Kidney (tissue), 14 donors: ENCODE measurements around the gene SNRNP70. TPM values are rescaled to one million over a fixed set of nuclear protein-coding genes. Genes with fewer than 3 reads are reported as not detected.
A peak's percentile ranks its signal among the peaks of the same experiment; 100 is the strongest.

Experiments used
- DNase-seq, 5 donors: peaks; one replicate each; pipeline ENCODE4 v3.0.0-alpha.2; 2013 to 2020
- FAIRE-seq: peaks from 2 replicates; lab custom pipeline; 2012; peaks lifted over from hg19 to GRCh38; lab: Jason Lieb, UNC
- H3K27ac ChIP-seq, 2 donors: one replicate each; pipeline ENCODE4 v1.7.0; 2013; ENCODE audit warnings: low read depth in 2 of 2, low read length in 2 of 2, inconsistent platforms in 1 of 2
- H3K27me3 ChIP-seq: one replicate; pipeline ENCODE4 v1.7.1; 2013; ENCODE audit warnings: low read length, inconsistent platforms; ENCODE audit not compliant: control insufficient read depth, insufficient read depth
- H3K36me3 ChIP-seq, 3 donors: one replicate each; pipeline versions ENCODE4 v1.7.0 to v1.7.1; 2013; ENCODE audit warnings: low read length in 3 of 3, control low read depth in 1 of 3, inconsistent platforms in 1 of 3; ENCODE audit not compliant: insufficient read depth in 3 of 3, control insufficient read depth in 2 of 3
- H3K4me1 ChIP-seq, 3 donors: one replicate each; pipeline versions ENCODE4 v1.7.0 to v1.7.1; 2013; ENCODE audit warnings: low read length in 3 of 3, inconsistent platforms in 1 of 3, low read depth in 1 of 3; ENCODE audit not compliant: control insufficient read depth in 2 of 3, insufficient read depth in 2 of 3
- H3K4me3 ChIP-seq, 3 donors: one replicate each; pipeline versions ENCODE4 v1.7.0 to v1.8.1; 2013; ENCODE audit warnings: low read length in 3 of 3, control low read depth in 1 of 3, inconsistent platforms in 1 of 3
- H3K9ac ChIP-seq, 3 donors: one replicate each; pipeline versions ENCODE4 v1.7.0 to v1.7.1; 2013; ENCODE audit warnings: low read length in 3 of 3, control low read depth in 1 of 3, inconsistent platforms in 1 of 3
- H3K9me3 ChIP-seq, 3 donors: one replicate each; pipeline versions ENCODE4 v1.7.0 to v1.7.1; 2013; ENCODE audit warnings: low read length in 3 of 3, control low read depth in 1 of 3, inconsistent platforms in 1 of 3; ENCODE audit not compliant: control insufficient read depth in 2 of 3, insufficient read depth in 1 of 3
- intact Hi-C: fragments of 100-400 bp; cut with DNase I; formaldehyde crosslinking; loops from one replicate; pipeline ENCODE4 v1.11.1; 2022
- polyA plus RNA-seq: library from polyadenylated mRNA; stranded (reverse); fragments of 350-450 nt; fragmentation: Illumina TruSeq; extraction: RNeasy Lipid Tissue Mini Kit (QIAGEN cat#74804); gene quantifications from one replicate; pipeline ENCODE4 v1.2.3, GENCODE V29; 2014; ENCODE audit warnings: low read depth, low replicate concordance; ENCODE audit not compliant: insufficient read depth
- total RNA-seq: library from RNA; stranded (reverse); fragmentation: NEBNext Ultra II Directional; extraction: Animal tissue kit (Norgen Biotek cat#: 25700); gene quantifications from one replicate; pipeline ENCODE4 v1.2.1, GENCODE V29; 2021
- TF ChIP-seq, protein P1 (sequence below): IDR thresholded peaks from 3 replicates; pipeline ENCODE4 v1.5.1; 2012; ENCODE audit warnings: mild to moderate bottlenecking, moderate library complexity, borderline replicate concordance; ENCODE audit not compliant: insufficient read depth; ENCODE audit errors: extremely low read depth
- donor health status: control.
- donor health status: control.
- donor health status: control.
- donor health status: control.
- donor health status: control.
- donor health status: DM: yes; HTN: yes; CAD: no.
- donor health status: Normal renal cell carcinoma (clear cell type).

SNRNP70 gene
- total and polyA plus RNA-seq, 2 donors from 2014 or later, result 144 to 203 TPM

DNA sequence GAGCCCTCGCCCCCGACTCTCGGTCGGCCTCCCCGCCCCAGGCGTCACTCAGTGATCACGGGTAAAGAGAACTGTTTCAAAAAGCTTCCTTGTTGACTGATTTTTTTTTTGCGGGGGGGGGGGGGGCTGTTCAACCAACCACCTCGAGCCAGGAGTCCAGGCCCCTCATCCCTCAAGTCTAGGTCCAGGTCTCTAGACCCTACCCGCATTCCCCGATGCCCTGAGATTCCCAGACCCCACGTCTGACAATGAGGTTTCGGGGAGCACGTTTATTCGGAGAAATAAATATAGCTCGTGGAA is 65.6 kb downstream of the SNRNP70 start:
- peak overlapping the region; percentile 83 to 89 for H3K27ac ChIP-seq
- no peaks in the 10 kb centered on the region for H3K9me3 ChIP-seq
- TF ChIP-seq, protein P1, sequence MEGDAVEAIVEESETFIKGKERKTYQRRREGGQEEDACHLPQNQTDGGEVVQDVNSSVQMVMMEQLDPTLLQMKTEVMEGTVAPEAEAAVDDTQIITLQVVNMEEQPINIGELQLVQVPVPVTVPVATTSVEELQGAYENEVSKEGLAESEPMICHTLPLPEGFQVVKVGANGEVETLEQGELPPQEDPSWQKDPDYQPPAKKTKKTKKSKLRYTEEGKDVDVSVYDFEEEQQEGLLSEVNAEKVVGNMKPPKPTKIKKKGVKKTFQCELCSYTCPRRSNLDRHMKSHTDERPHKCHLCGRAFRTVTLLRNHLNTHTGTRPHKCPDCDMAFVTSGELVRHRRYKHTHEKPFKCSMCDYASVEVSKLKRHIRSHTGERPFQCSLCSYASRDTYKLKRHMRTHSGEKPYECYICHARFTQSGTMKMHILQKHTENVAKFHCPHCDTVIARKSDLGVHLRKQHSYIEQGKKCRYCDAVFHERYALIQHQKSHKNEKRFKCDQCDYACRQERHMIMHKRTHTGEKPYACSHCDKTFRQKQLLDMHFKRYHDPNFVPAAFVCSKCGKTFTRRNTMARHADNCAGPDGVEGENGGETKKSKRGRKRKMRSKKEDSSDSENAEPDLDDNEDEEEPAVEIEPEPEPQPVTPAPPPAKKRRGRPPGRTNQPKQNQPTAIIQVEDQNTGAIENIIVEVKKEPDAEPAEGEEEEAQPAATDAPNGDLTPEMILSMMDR, result no peak
- H3K4me1 ChIP-seq, result peaks cover 0 to 27% (median 0%) of the 10 kb centered on the region in 3 donors
- H3K4me3 ChIP-seq, result peak overlapping the region; percentile 18 to 89 (median 55)
- intact Hi-C loops, result no loop called here
- no peaks in the 10 kb centered on the region for H3K36me3 ChIP-seq
- no peak for FAIRE-seq
- no peaks in the 10 kb centered on the region for H3K27me3 ChIP-seq
- DNase-seq, result no peak
- peak overlapping the region in 1 of 3 donors; percentile 85 for H3K9ac ChIP-seq

DNA sequence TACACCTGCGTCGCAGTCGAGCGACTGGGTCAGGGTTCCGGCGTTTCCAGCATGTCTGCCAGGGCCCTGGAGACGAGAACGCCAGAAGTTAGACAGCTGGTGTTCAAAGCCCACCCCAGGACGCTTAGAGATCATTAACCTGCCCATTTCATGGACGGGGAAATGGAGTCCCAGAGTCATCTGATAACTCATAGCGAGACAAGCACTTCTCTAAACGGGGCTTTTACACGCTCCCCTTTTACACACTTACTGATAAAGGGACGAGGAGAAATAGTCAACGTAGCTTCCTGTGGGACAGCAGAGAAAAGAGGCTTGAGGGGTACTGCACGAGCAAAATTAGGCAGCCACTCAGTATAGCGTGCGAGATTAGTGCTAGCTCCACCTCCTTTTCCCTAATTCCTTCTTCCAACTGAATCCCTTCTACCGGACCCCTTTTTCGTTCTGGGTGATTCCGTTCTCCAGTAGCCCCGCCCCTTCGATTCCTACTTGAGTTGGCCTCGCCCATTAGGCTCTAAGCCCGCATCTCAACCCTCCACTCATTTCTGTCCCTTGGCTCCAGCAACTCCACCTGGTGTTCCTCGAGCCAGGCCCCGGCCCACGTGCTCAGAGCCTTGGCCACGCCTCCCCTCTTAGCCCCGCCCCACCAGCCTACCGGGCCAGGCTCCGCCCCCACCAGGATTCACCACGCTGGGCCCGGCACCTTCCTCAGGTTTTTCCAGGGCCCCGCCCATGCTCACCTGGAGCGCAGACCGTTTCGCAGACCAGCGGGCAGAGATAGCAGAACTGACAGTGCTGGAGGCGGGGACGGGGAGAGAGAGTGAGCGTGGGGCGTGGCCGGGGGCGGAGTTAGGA is 66.2 kb downstream of the SNRNP70 start:
- H3K4me3 ChIP-seq, result peak overlapping the region in 2 of 3 donors; percentile 34 to 89
- intact Hi-C loops, result no loop called here
- peak; percentile 67 to 92 (median 82) for DNase-seq
- FAIRE-seq, result no peak
- TF ChIP-seq, protein P1, result no peak
- H3K27ac ChIP-seq, result peak overlapping the region; percentile 83 to 89
- H3K27me3 ChIP-seq, result no peaks in the 10 kb centered on the region
- no peaks in the 10 kb centered on the region for H3K36me3 ChIP-seq
- H3K9me3 ChIP-seq, result no peaks in the 10 kb centered on the region
- peak overlapping the region in 2 of 3 donors; percentile 10 to 85 for H3K9ac ChIP-seq
- H3K4me1 ChIP-seq, result peaks cover 0 to 26% (median 0%) of the 10 kb centered on the region in 3 donors

DNA sequence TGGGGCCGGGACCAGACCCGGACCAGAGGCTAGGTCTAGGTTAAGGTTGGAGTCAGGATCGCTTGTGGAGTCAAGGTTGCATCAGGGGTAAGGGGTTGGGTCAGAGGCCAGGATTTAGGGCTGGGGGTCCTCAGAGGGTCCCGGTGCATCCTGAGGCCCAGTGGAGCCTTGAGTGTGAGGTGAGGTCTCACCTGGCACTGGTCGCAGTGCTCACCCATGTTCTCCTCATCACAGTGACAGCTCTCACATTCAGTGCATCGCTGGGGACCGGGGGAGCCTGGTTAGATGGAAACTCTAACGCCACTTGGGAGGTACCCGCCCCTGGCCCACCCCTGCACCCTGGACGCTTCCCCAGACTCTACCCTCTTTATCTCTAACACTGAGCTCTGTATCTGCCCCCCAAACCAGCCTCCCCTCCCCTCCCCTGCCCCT is 66.9 kb downstream of the SNRNP70 start:
- peak overlapping the region in 1 of 2 donors; percentile 83 for H3K27ac ChIP-seq

More for the DNA sequence above, 66.9 kb downstream of the SNRNP70 start:
- Histone ChIP-seq H3K36me3 (no peaks in the 10 kb centered on the region), H3K9me3 (no peaks in the 10 kb centered on the region), H3K4me3 (no peak overlapping the region), H3K27me3 (no peaks in the 10 kb centered on the region), H3K4me1 (peaks cover 0 to 26% (median 0%) of the 10 kb centered on the region in 3 donors), H3K9ac (no peak overlapping the region)
- DNase-seq (no peak), FAIRE-seq (no peak)
- TF ChIP-seq, protein P1, result no peak
- intact Hi-C loops, result no loop called here
